HepG2 (cell line): ENCODE measurements around the gene S100P. TPM values are rescaled to one million over a fixed set of nuclear protein-coding genes. Genes with fewer than 3 reads are reported as not detected.

Source experiments
- ATAC-seq: fragments of 200-7000 bp; cut with Tn5 transposase; 3 replicates; pipeline ENCODE4 v1.9.1; 2020; ENCODE audit warnings: mild to moderate bottlenecking, moderate library complexity
- BruUV-seq: library from RNA; stranded (reverse); fragments of 400-500 nt; replicated peaks from 2 replicates; lab custom pipeline; 2021; lab: Mats Ljungman, UMichigan
- CTCF ChIA-PET: fragments of 300-600 bp; formaldehyde crosslinking; extraction: SDS; loops from one replicate; lab custom pipeline; 2021; ENCODE audit warnings: low total read pairs, inconsistent platforms, low intra/inter-chr PET ratio; lab: Yijun Ruan, JAX
- POLR2A ChIA-PET: fragments of 350-600 bp; sonication (Branson Sonifier 250); formaldehyde crosslinking; loops from one replicate; lab custom pipeline; 2020; ENCODE audit warnings: antibody characterized with exemption, inconsistent platforms; lab: Yijun Ruan, JAX
- DNase-seq: peaks from one replicate; pipeline ENCODE4 v3.0.0-alpha.2; 2015; ENCODE audit warnings: low spot score
- FAIRE-seq: peaks from 3 replicates; lab custom pipeline; 2011; peaks lifted over from hg19 to GRCh38; lab: Jason Lieb, UNC
- H2AFZ ChIP-seq: one replicate; pipeline ENCODE4 v1.6.1; 2011; ENCODE audit warnings: low read length, inconsistent platforms
- H3K27ac ChIP-seq: fragments of 300-600 bp; 3 replicates; pipeline ENCODE4 v1.8.0; 2011; ENCODE audit warnings: mixed run types, mild to moderate bottlenecking, mixed read lengths, low read length, inconsistent platforms; ENCODE audit not compliant: insufficient read depth; ENCODE audit errors: extremely low read length
- H3K27me3 ChIP-seq, 2 experiments: fragments of 200-600 bp in 1 of 2; 2 replicates in 1 of 2; 3 replicates in 1 of 2; pipeline versions ENCODE4 v1.6.0 to v1.8.0; 2011; ENCODE audit warnings: low read length in 2 of 2, mild to moderate bottlenecking in 2 of 2, moderate library complexity in 2 of 2, inconsistent platforms in 1 of 2; ENCODE audit not compliant: insufficient read depth in 2 of 2, control insufficient read depth in 1 of 2
- H3K36me3 ChIP-seq, 2 experiments: fragments of 200-600 bp in 1 of 2; replicated peaks in 1 of 2; 2 replicates in 1 of 2; 3 replicates in 1 of 2; pipeline versions ENCODE4 v1.5.1 to v1.8.0; 2011; ENCODE audit warnings: low read length in 2 of 2, inconsistent platforms in 1 of 2; ENCODE audit not compliant: insufficient read depth in 2 of 2, control insufficient read depth in 1 of 2
- H3K4me1 ChIP-seq: 2 replicates; pipeline ENCODE4 v1.5.1; 2012; ENCODE audit warnings: low read length, inconsistent platforms; ENCODE audit not compliant: insufficient read depth
- H3K4me2 ChIP-seq: 2 replicates; pipeline ENCODE4 v1.6.0; 2011; ENCODE audit warnings: low read depth, low read length, inconsistent platforms
- H3K4me3 ChIP-seq, 3 experiments: fragments of 200-600 bp in 1 of 3; sonication (generic), shearing (Covaris generic) in 1 of 3; replicated peaks in 1 of 3; 2 replicates each; pipeline ENCODE4 v1.5.1; 2011 to 2016; ENCODE audit warnings: low read length in 3 of 3, inconsistent platforms in 2 of 3, low read depth in 2 of 3, mild to moderate bottlenecking in 2 of 3, control low read depth in 1 of 3, mixed read lengths in 1 of 3; ENCODE audit not compliant: insufficient read depth in 1 of 3
- H3K79me2 ChIP-seq: one replicate; pipeline ENCODE4 v1.6.1; 2011; ENCODE audit warnings: low read length, inconsistent platforms; ENCODE audit not compliant: insufficient read depth
- H3K9ac ChIP-seq: 2 replicates; pipeline ENCODE4 v1.6.0; 2011; ENCODE audit warnings: mild to moderate bottlenecking, low read depth, low read length, inconsistent platforms; ENCODE audit not compliant: insufficient read depth
- H3K9me3 ChIP-seq: 2 replicates; pipeline ENCODE4 v1.5.1; 2012; ENCODE audit warnings: mild to moderate bottlenecking, low read length
- H4K20me1 ChIP-seq: 2 replicates; pipeline ENCODE4 v1.6.0; 2011; ENCODE audit warnings: inconsistent platforms, mild to moderate bottlenecking, low read length, moderate library complexity; ENCODE audit not compliant: insufficient read depth
- DNMT3B ChIP-seq: conservative IDR thresholded peaks from 2 replicates; pipeline ENCODE4 v1.6.1; 2016; ENCODE audit warnings: missing biosample characterization, control low read depth
- EED ChIP-seq: sonication (generic); formaldehyde crosslinking; IDR thresholded peaks from 2 replicates; pipeline ENCODE4 v1.5.0; 2020; ENCODE audit warnings: mild to moderate bottlenecking, missing genetic modification reagents
- FOXA3 ChIP-seq: IDR thresholded peaks from 2 replicates; pipeline ENCODE4 v1.6.1; 2016; ENCODE audit warnings: missing genetic modification reagents, missing compliant biosample characterization
- GATA4 ChIP-seq: sonication (generic); IDR thresholded peaks from 2 replicates; pipeline ENCODE4 v1.6.1; 2016; ENCODE audit warnings: antibody characterized with exemption, low read depth, borderline replicate concordance
- GMEB1 ChIP-seq: sonication (generic); formaldehyde crosslinking; IDR thresholded peaks from 2 replicates; pipeline ENCODE4 v1.5.1; 2020; ENCODE audit warnings: missing genetic modification reagents, mild to moderate bottlenecking, borderline replicate concordance
- HNRNPH1 ChIP-seq: fragments of 200-400 bp; formaldehyde crosslinking; optimal IDR thresholded peaks from 2 replicates; pipeline ENCODE3; 2017; ENCODE audit warnings: mild to moderate bottlenecking, low read depth, low read length
- KLF6 ChIP-seq: IDR thresholded peaks from 2 replicates; pipeline ENCODE4 v1.8.0; 2016; ENCODE audit warnings: missing biosample characterization, missing genetic modification reagents
- SNAPC2 ChIP-seq: sonication (generic); formaldehyde crosslinking; IDR thresholded peaks from 2 replicates; pipeline ENCODE4 v1.8.1; 2022; ENCODE audit warnings: mild to moderate bottlenecking, missing genetic modification reagents
- ZNF18 ChIP-seq: sonication (generic); formaldehyde crosslinking; IDR thresholded peaks from 2 replicates; pipeline ENCODE4 v1.8.0; 2022; ENCODE audit warnings: mild to moderate bottlenecking, missing genetic modification reagents; ENCODE audit not compliant: insufficient replicate concordance
- ZNF484 ChIP-seq: sonication (generic); formaldehyde crosslinking; IDR thresholded peaks from 2 replicates; pipeline ENCODE4 v1.5.1; 2020; ENCODE audit warnings: mild to moderate bottlenecking, low read depth, missing genetic modification reagents, borderline replicate concordance
- ZNF567 ChIP-seq: sonication (generic); formaldehyde crosslinking; IDR thresholded peaks from 2 replicates; pipeline ENCODE4 v1.8.1; 2023; ENCODE audit warnings: mild to moderate bottlenecking, missing genetic modification reagents, borderline replicate concordance
- ZNF574 ChIP-seq: sonication (generic); formaldehyde crosslinking; IDR thresholded peaks from 2 replicates; pipeline ENCODE4 v1.4.0; 2020; ENCODE audit warnings: missing genetic modification reagents
- ZNF598 ChIP-seq: sonication (generic); formaldehyde crosslinking; IDR thresholded peaks from 2 replicates; pipeline ENCODE4 v1.5.1; 2020; ENCODE audit warnings: mild to moderate bottlenecking, missing genetic modification reagents, borderline replicate concordance
- ZNF619 ChIP-seq: sonication (generic); formaldehyde crosslinking; IDR thresholded peaks from 2 replicates; pipeline ENCODE4 v1.4.0; 2020; ENCODE audit warnings: mild to moderate bottlenecking, missing genetic modification reagents
- WGBS: methylation state at CpG from one replicate; pipeline ENCODE4 v1.1.6; 2017; ENCODE audit warnings: low lambda C conversion rate; 5-methylcytosine and 5-hydroxymethylcytosine counted together
- in situ Hi-C: cut with HindIII; loops from 2 replicates; pipeline ENCODE4 v1.10.0; 2017; ENCODE audit warnings: low pct_unique_long_range_greater_than_20kb; ENCODE audit not compliant: extremely low pct_ligation_motif_present
- intact Hi-C: fragments of 100-400 bp; cut with micrococcal nuclease; formaldehyde crosslinking; loops from one replicate; pipeline ENCODE4 v1.10.0; 2022; ENCODE audit not compliant: unreplicated experiment
- polyA plus RNA-seq, 8 experiments: library from polyadenylated mRNA; depleted of rRNA in 3 of 8; stranded (reverse) in 7 of 8; unstranded in 1 of 8; fragments of >200 nt; fragmentation: Illumina TruSeq in 4 of 8; extraction: Trizol in 4 of 8; gene quantifications; 2 replicates each; pipeline versions ENCODE4 v1.2.1 to v1.2.3, GENCODE V29; 2011 to 2016; ENCODE audit warnings: low read depth in 4 of 8, missing spikeins in 1 of 8, mixed read lengths in 1 of 8; ENCODE audit not compliant: insufficient read depth in 1 of 8
- total RNA-seq, 5 experiments: library from RNA; depleted of rRNA; stranded (reverse); fragments of >200 nt; fragmentation: Illumina TruSeq; extraction: Trizol; gene quantifications; 2 replicates each; pipeline ENCODE4 v1.2.3, GENCODE V29; 2016; ENCODE audit warnings: low read depth in 1 of 5
- TF ChIP-seq, protein P1 (sequence below): sonication (generic); formaldehyde crosslinking; IDR thresholded peaks from 2 replicates; pipeline ENCODE4 v1.5.0; 2020; ENCODE audit warnings: mild to moderate bottlenecking, missing genetic modification reagents
- TF ChIP-seq, protein P2 (sequence below): sonication (generic); formaldehyde crosslinking; IDR thresholded peaks from 2 replicates; pipeline ENCODE4 v1.8.0; 2022; ENCODE audit warnings: mild to moderate bottlenecking, missing genetic modification reagents, moderate library complexity

Gene S100P
- total and polyA plus RNA-seq, 2 of the 13 experiments (the other 11 are each of a cell fraction or from before 2014, with no cell fraction given), result 278 to 1,649 TPM

DNA sequence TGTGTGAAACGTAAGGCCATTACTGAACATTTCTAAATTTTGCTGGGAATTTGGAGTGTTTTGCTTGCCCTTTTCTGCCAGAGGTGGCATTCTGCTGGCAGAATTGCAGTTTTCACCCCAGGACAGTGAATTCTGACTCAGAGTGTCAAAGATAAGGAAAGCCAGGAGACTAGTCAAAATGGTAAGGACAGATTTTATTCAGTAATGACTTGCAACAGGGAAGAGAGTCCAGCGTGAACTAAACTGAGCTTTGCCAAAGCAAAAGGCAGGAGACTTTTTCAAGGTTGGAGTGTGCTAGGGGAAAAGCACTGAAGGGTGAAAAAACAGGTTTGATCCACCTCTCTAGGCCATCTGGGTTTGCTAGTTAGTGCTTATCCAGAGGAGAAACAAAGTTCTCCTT, 33.8 kb upstream of the S100P start:
- TF ChIP-seq EED (no peak), ZNF567 (CRISPR knock-in tag) (no peak), ZNF484 (CRISPR knock-in tag) (no peak), FOXA3 (CRISPR knock-in tag) (no peak), KLF6 (CRISPR knock-in tag) (no peak), ZNF598 (no peak), GATA4 (no peak), HNRNPH1 (no peak), ZNF18 (no peak), ZNF574 (CRISPR knock-in tag) (no peak), ZNF619 (CRISPR knock-in tag) (no peak), DNMT3B (CRISPR knock-in tag) (no peak), GMEB1 (CRISPR knock-in tag) (no peak), SNAPC2 (CRISPR knock-in tag) (no peak)
- TF ChIP-seq, protein P1, sequence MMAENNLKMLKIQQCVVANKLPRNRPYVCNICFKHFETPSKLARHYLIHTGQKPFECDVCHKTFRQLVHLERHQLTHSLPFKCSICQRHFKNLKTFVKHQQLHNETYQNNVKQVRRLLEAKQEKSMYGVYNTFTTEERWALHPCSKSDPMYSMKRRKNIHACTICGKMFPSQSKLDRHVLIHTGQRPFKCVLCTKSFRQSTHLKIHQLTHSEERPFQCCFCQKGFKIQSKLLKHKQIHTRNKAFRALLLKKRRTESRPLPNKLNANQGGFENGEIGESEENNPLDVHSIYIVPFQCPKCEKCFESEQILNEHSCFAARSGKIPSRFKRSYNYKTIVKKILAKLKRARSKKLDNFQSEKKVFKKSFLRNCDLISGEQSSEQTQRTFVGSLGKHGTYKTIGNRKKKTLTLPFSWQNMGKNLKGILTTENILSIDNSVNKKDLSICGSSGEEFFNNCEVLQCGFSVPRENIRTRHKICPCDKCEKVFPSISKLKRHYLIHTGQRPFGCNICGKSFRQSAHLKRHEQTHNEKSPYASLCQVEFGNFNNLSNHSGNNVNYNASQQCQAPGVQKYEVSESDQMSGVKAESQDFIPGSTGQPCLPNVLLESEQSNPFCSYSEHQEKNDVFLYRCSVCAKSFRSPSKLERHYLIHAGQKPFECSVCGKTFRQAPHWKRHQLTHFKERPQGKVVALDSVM (CRISPR knock-in tag), result no peak
- TF ChIP-seq, protein P2, sequence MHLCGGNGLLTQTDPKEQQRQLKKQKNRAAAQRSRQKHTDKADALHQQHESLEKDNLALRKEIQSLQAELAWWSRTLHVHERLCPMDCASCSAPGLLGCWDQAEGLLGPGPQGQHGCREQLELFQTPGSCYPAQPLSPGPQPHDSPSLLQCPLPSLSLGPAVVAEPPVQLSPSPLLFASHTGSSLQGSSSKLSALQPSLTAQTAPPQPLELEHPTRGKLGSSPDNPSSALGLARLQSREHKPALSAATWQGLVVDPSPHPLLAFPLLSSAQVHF, result no peak
- ChIA-PET POLR2A (interaction anchor here (0.9 kb wide), 2 partner anchors 14 to 29 kb away, joined by 3 read pairs; a partner anchor contains a TSS), CTCF (no interaction called here)
- ATAC-seq (no peak), DNase-seq (no peak), FAIRE-seq (no peak)
- no peak overlapping the region for H3K4me3 ChIP-seq
- H3K9me3 ChIP-seq, result no peaks in the 10 kb centered on the region
- no peaks in the 10 kb centered on the region for H3K27me3 ChIP-seq
- H3K36me3 ChIP-seq, result no peaks in the 10 kb centered on the region
- no peak overlapping the region for H2AFZ ChIP-seq
- H3K79me2 ChIP-seq, result no peaks in the 10 kb centered on the region
- H3K4me1 ChIP-seq, result peaks cover 3% of the 10 kb centered on the region
- no TSS peak for BruUV-seq
- no peak overlapping the region for H3K4me2 ChIP-seq
- in situ Hi-C loops (no loop called here), intact Hi-C loops (no loop called here)
- H3K27ac ChIP-seq, result no peak overlapping the region
- no peak overlapping the region for H3K9ac ChIP-seq
- WGBS, result 32% methylated on average over 2 of the region's 2 CpGs
- no peaks in the 10 kb centered on the region for H4K20me1 ChIP-seq
